OCI-LY3 (cell line): ENCODE measurements around the gene CCDC106.

ENCODE experiments used
- H2AFZ ChIP-seq: fragments of 200-600, 300-600 bp; shearing (Covaris generic); 2 replicates; pipeline ENCODE4 v1.6.0; 2014; ENCODE audit warnings: antibody characterized with exemption, low read depth, low read length
- H3K27ac ChIP-seq: fragments of 200-600, 300-600 bp; sonication (generic); 2 replicates; pipeline ENCODE4 v1.5.1; 2014; ENCODE audit warnings: mild to moderate bottlenecking, low read length, moderate library complexity, mixed read lengths
- H3K27me3 ChIP-seq: fragments of 200-600, 300-600 bp; sonication (generic); 2 replicates; pipeline ENCODE4 v1.6.1; 2014; ENCODE audit warnings: low read depth, low read length, mixed read lengths
- H3K36me3 ChIP-seq: fragments of 200-600, 300-600 bp; sonication (generic); replicated peaks from 2 replicates; pipeline ENCODE3; 2014; ENCODE audit warnings: low read depth, low read length, mixed read lengths
- H3K4me1 ChIP-seq: fragments of 300-600, 200-600 bp; sonication (generic); 2 replicates; pipeline ENCODE4 v1.6.1; 2014; ENCODE audit warnings: low read length, mixed read lengths
- H3K4me2 ChIP-seq: fragments of 200-600, 300-600 bp; sonication (generic); 2 replicates; pipeline ENCODE4 v1.6.1; 2014; ENCODE audit warnings: low read length, mixed read lengths
- H3K4me3 ChIP-seq: fragments of 300-600, 200-600 bp; sonication (generic); 2 replicates; pipeline ENCODE4 v1.5.1; 2014; ENCODE audit warnings: antibody characterized with exemption, mild to moderate bottlenecking, low read length, moderate library complexity
- H3K79me2 ChIP-seq: fragments of 300-600, 200-600 bp; shearing (Covaris generic); 2 replicates; pipeline ENCODE4 v1.6.1; 2014; ENCODE audit warnings: mild to moderate bottlenecking, low read length, mixed read lengths
- H3K9ac ChIP-seq: fragments of 300-600, 200-600 bp; shearing (Covaris generic); 2 replicates; pipeline ENCODE4 v1.6.0; 2014; ENCODE audit warnings: mild to moderate bottlenecking, low read length, moderate library complexity
- H3K9me3 ChIP-seq: fragments of 200-600, 300-600 bp; shearing (Covaris generic); 2 replicates; pipeline ENCODE4 v1.6.1; 2014; ENCODE audit warnings: low read length, mixed read lengths; ENCODE audit not compliant: insufficient read depth
- H4K20me1 ChIP-seq: fragments of 200-600, 300-600 bp; sonication (generic); 2 replicates; pipeline ENCODE4 v1.6.1; 2016; ENCODE audit warnings: low read length, mixed read lengths; ENCODE audit not compliant: insufficient read depth
- CTCF ChIP-seq: fragments of 200-600, 300-600 bp; sonication (generic); IDR thresholded peaks from 2 replicates; pipeline ENCODE4 v1.5.1; 2014; ENCODE audit warnings: antibody characterized with exemption, low read length, low read depth
- EZH2phosphoT487 ChIP-seq: fragments of 200-600 bp; shearing (Covaris generic); IDR thresholded peaks from 2 replicates; pipeline ENCODE4 v1.6.1; 2018; ENCODE audit warnings: antibody characterized with exemption, mixed run types, low read depth

Gene CCDC106

GRCh38 chr19:55647732-55648584 is at the start of gene CCDC106:
TSS of gene CCDC106 (plus strand) at chr19:55648212. CDS start at chr19:55649047, 835 bp downstream.
- Histone ChIP-seq H3K79me2 (peaks cover 49% of the 10 kb centered on the region), H3K27me3 (no peaks in the 10 kb centered on the region), H3K4me2 (peak within 1 kb of the TSS; percentile 91), H2AFZ (peak within 1 kb of the TSS; percentile 52), H3K4me1 (peaks cover 32% of the 10 kb centered on the region), H3K4me3 (peak within 1 kb of the TSS; percentile 83), H3K36me3 (peaks cover 10% of the 10 kb centered on the region), H3K9me3 (no peaks in the 10 kb centered on the region), H4K20me1 (no peaks in the 10 kb centered on the region), H3K9ac (peak within 1 kb of the TSS; percentile 91), H3K27ac (peak within 1 kb of the TSS; percentile 63)
- TF ChIP-seq EZH2phosphoT487 (no peak), CTCF (no peak)

GRCh38 chr19:55598719-55599467 is 49.1 kb upstream of the CCDC106 start:
- peak overlapping the region; percentile 80 for H3K4me3 ChIP-seq
- H3K9me3 ChIP-seq = no peaks in the 10 kb centered on the region
- TF ChIP-seq EZH2phosphoT487 = no peak
- no peak for TF ChIP-seq CTCF
- peaks cover 12% of the 10 kb centered on the region for H3K79me2 ChIP-seq
- H3K27me3 ChIP-seq = no peaks in the 10 kb centered on the region
- H3K27ac ChIP-seq = peak overlapping the region; percentile 85
- H2AFZ ChIP-seq = no peak overlapping the region
- H4K20me1 ChIP-seq = no peaks in the 10 kb centered on the region
- H3K4me1 ChIP-seq = peaks cover 15% of the 10 kb centered on the region
- H3K4me2 ChIP-seq = peak overlapping the region; percentile 52
- H3K9ac ChIP-seq = peak overlapping the region; percentile 92
- peaks cover 17% of the 10 kb centered on the region for H3K36me3 ChIP-seq

- peak within 1 kb of the TSS; percentile 99 for H3K4me2 ChIP-seq
These were observed 48.6 kb upstream of the CCDC106 start, which contains the start of gene FIZ1 for GRCh38 chr19:55599468-55599841. TSS of gene FIZ1 (minus strand) at chr19:55599517. CDS start at chr19:55597865, 1,652 bp downstream.

More at GRCh38 chr19:55599468-55599841, 48.6 kb upstream of the CCDC106 start, which contains the start of gene FIZ1:
- Histone ChIP-seq H3K4me3 (peak within 1 kb of the TSS; percentile 80), H4K20me1 (no peaks in the 10 kb centered on the region), H3K27ac (peak within 1 kb of the TSS; percentile 85), H2AFZ (peak within 1 kb of the TSS; percentile 77; the same call in 1 of the 2 replicates), H3K9ac (peak within 1 kb of the TSS; percentile 92), H3K79me2 (peaks cover 12% of the 10 kb centered on the region), H3K4me1 (peaks cover 17% of the 10 kb centered on the region), H3K27me3 (no peaks in the 10 kb centered on the region), H3K9me3 (no peaks in the 10 kb centered on the region), H3K36me3 (peaks cover 17% of the 10 kb centered on the region)
- no peak for TF ChIP-seq EZH2phosphoT487
- TF ChIP-seq CTCF = no peak
